DND-41 (cell line): Measurements from ENCODE around the gene WDR93.

Source experiments
- EZH2 ChIP-seq: IDR thresholded peaks from 3 replicates; pipeline ENCODE4 v1.6.1; 2012; ENCODE audit warnings: borderline replicate concordance, low read depth, mild to moderate bottlenecking, moderate library complexity, low read length, inconsistent platforms; ENCODE audit not compliant: severe bottlenecking
- TF ChIP-seq, protein P1 (sequence below): IDR thresholded peaks from 2 replicates; pipeline ENCODE4 v1.5.1; 2012; ENCODE audit warnings: borderline replicate concordance, low read length, moderate library complexity, mild to moderate bottlenecking; ENCODE audit not compliant: poor library complexity, severe bottlenecking; ENCODE audit errors: extremely low read depth

DNA sequence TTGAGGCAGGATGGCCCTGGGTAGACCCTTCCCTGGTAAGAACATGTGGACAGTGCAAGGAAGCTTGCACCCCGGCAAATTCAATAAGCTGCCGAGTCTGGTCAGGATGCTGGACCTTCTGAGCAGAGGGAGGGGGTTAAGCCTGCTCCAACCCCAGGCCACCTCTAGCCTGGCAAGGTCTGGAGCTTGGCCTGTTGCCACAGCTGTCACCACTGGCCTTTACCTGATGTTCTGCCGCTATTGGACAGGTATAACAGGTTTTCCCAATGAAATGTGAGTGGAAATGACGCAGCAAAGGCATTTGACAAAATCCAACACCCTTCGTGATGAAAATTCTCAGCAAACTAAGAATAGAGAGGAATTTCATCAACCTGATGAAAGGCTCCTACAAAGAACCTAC lies 61.1 kb downstream of the WDR93 start:
- TF ChIP-seq, protein P1, sequence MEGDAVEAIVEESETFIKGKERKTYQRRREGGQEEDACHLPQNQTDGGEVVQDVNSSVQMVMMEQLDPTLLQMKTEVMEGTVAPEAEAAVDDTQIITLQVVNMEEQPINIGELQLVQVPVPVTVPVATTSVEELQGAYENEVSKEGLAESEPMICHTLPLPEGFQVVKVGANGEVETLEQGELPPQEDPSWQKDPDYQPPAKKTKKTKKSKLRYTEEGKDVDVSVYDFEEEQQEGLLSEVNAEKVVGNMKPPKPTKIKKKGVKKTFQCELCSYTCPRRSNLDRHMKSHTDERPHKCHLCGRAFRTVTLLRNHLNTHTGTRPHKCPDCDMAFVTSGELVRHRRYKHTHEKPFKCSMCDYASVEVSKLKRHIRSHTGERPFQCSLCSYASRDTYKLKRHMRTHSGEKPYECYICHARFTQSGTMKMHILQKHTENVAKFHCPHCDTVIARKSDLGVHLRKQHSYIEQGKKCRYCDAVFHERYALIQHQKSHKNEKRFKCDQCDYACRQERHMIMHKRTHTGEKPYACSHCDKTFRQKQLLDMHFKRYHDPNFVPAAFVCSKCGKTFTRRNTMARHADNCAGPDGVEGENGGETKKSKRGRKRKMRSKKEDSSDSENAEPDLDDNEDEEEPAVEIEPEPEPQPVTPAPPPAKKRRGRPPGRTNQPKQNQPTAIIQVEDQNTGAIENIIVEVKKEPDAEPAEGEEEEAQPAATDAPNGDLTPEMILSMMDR = no peak
- TF ChIP-seq EZH2 = no peak
